Measurements from ENCODE around the gene NAV2. TPM values are rescaled to one million over a fixed set of nuclear protein-coding genes. Genes with fewer than 3 reads are reported as not detected.

NAV2 gene
- total RNA-seq, 1 donor from 2014 or later = 9.6 TPM

DNA sequence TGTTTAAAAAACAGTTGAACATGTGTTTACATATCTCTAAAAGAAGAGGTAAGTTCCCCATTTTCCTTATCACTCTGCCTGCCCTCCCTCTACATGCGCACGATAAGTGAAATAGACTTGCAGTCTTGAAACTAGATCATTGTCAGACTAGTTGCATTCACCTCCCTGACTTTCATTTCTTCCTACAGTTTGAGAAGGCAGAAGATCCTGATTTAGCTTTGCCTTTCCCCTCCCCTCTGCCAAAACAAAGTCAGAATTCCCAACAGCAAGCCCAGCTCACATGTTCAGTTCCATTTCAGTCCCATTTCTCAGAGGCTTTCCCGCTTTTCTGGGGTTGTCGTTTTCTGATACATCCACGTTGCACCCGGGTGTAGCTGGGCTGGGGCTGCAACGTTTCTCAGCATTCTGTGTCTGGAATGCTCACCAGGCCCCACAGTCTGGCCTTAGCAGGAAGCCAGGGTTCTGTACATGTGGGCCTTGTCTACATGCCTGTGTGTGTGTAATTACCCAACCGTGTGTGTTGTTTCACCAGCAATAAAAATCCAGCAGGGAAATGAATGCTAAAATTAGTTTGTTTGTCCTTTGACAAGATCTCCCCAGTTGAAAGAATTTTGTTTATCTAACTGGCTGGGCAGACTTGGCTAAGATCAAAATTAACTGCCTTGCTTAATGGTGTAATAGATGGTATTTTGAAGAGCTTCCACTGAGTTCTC, 268.5 kb downstream of the NAV2 start:
- Histone ChIP-seq H3K27me3 (no peaks in the 10 kb centered on the region), H3F3A (ENCODE audit: low read depth) (peaks cover 6% of the 10 kb centered on the region), H3K9ac (no peak overlapping the region), H3K79me2 (ENCODE audit: low read depth) (no peaks in the 10 kb centered on the region), H3K4me1 (peaks cover 10% of the 10 kb centered on the region), H2AFZ (replicated peaks) (no peak overlapping the region), H3K9me3 (ENCODE audit: low read depth) (no peaks in the 10 kb centered on the region), H3K27ac (no peak overlapping the region), H3K4me3 (no peak overlapping the region), H3K36me3 (no peaks in the 10 kb centered on the region), H3K4me2 (no peak overlapping the region), H4K20me1 (ENCODE audit: low read depth) (no peaks in the 10 kb centered on the region)
- Mint-ChIP-seq H3K27ac (peak overlapping the region; percentile 48), H3K9me3 (no peaks in the 10 kb centered on the region), H3K4me3 (no peak overlapping the region), H3K36me3 (peaks cover 8% of the 10 kb centered on the region), H3K27me3 (ENCODE audit: insufficient read depth, low read depth) (no peaks in the 10 kb centered on the region), H3K4me1 (peaks cover 12% of the 10 kb centered on the region)
- no peak for TF ChIP-seq EZH2 (IDR thresholded peaks at IDR 0.05)
- no peak for TF ChIP-seq CTCF (IDR thresholded peaks at IDR 0.05)
- no peak for TF ChIP-seq EZH2phosphoT487 (IDR thresholded peaks at IDR 0.05)
- DNase-seq (ENCODE audit: low spot score) = no peak

GRCh38 chr11:19982774-19983495, 270.3 kb downstream of the NAV2 start:
- H3K27ac Mint-ChIP-seq = no peak overlapping the region

GRCh38 chr11:19984048-19984742, 271.6 kb downstream of the NAV2 start:
- Histone ChIP-seq H2AFZ (replicated peaks) (no peak overlapping the region), H4K20me1 (ENCODE audit: low read depth) (no peaks in the 10 kb centered on the region), H3K4me2 (no peak overlapping the region), H3F3A (ENCODE audit: low read depth) (peaks cover 14% of the 10 kb centered on the region), H3K79me2 (ENCODE audit: low read depth) (no peaks in the 10 kb centered on the region), H3K4me1 (peaks cover 29% of the 10 kb centered on the region), H3K9me3 (ENCODE audit: low read depth) (no peaks in the 10 kb centered on the region), H3K9ac (no peak overlapping the region), H3K27ac (no peak overlapping the region), H3K36me3 (no peaks in the 10 kb centered on the region), H3K4me3 (no peak overlapping the region), H3K27me3 (no peaks in the 10 kb centered on the region)
- Mint-ChIP-seq H3K27me3 (ENCODE audit: insufficient read depth, low read depth) (no peaks in the 10 kb centered on the region), H3K4me3 (no peak overlapping the region), H3K36me3 (peaks cover 3% of the 10 kb centered on the region), H3K9me3 (no peaks in the 10 kb centered on the region), H3K4me1 (peaks cover 31% of the 10 kb centered on the region), H3K27ac (no peak overlapping the region)
- TF ChIP-seq CTCF (IDR thresholded peaks at IDR 0.05) (no peak), EZH2phosphoT487 (IDR thresholded peaks at IDR 0.05) (no peak), EZH2 (IDR thresholded peaks at IDR 0.05) (no peak)
- DNase-seq (ENCODE audit: low spot score) = no peak

More at GRCh38 chr11:19982774-19983495, 270.3 kb downstream of the NAV2 start:
- Histone ChIP-seq H3K27ac (no peak overlapping the region), H3K4me3 (no peak overlapping the region), H3K36me3 (no peaks in the 10 kb centered on the region), H3K4me2 (no peak overlapping the region), H3K27me3 (no peaks in the 10 kb centered on the region), H4K20me1 (ENCODE audit: low read depth) (no peaks in the 10 kb centered on the region), H2AFZ (replicated peaks) (no peak overlapping the region), H3K9me3 (ENCODE audit: low read depth) (no peaks in the 10 kb centered on the region), H3K9ac (no peak overlapping the region), H3K79me2 (ENCODE audit: low read depth) (no peaks in the 10 kb centered on the region), H3K4me1 (peaks cover 17% of the 10 kb centered on the region), H3F3A (ENCODE audit: low read depth) (peaks cover 7% of the 10 kb centered on the region)
- Mint-ChIP-seq H3K4me1 (peaks cover 18% of the 10 kb centered on the region), H3K4me3 (no peak overlapping the region), H3K36me3 (peaks cover 4% of the 10 kb centered on the region), H3K9me3 (no peaks in the 10 kb centered on the region), H3K27me3 (ENCODE audit: insufficient read depth, low read depth) (no peaks in the 10 kb centered on the region)
- DNase-seq (ENCODE audit: low spot score) = no peak
- TF ChIP-seq EZH2 (IDR thresholded peaks at IDR 0.05) (no peak), CTCF (IDR thresholded peaks at IDR 0.05) (no peak), EZH2phosphoT487 (IDR thresholded peaks at IDR 0.05) (no peak)

Data from neural progenitor cell (in vitro differentiated cells).